ENCODE data around the gene KLF12. TPM values are rescaled to one million over a fixed set of nuclear protein-coding genes. Genes with fewer than 3 reads are reported as not detected.

The KLF12 gene
- total RNA-seq, 1 experiment from 2014 or later, result 9.7 TPM

GRCh38 chr13:74154981-74155380 lies 20.8 kb upstream of the KLF12 start:
- no peak overlapping the region for H2AK5ac ChIP-seq (ENCODE audit: insufficient read length, low read length)
- Mint-ChIP-seq H3K36me3 (ENCODE audit: insufficient read depth in 1 of 3, low read depth in 3 of 3) (no peaks in the 10 kb centered on the region), H3K27me3 (ENCODE audit: low read depth) (no peaks in the 10 kb centered on the region), H3K27ac (no peak overlapping the region; a peak in 1 of 7 replicates), H3K4me3 (no peak overlapping the region), H3K4me1 (peaks cover 7 to 11% of the 10 kb centered on the region in 2 experiments), H3K9me3 (no peaks in the 10 kb centered on the region)
- no peak for DNase-seq
- no peak overlapping the region for H3K18ac ChIP-seq (ENCODE audit: insufficient read length, low read depth, low read length)
- H3K9ac ChIP-seq (ENCODE audit: extremely low read depth, insufficient read length, low read length), result no peak overlapping the region
- no peak overlapping the region for H2BK120ac ChIP-seq (ENCODE audit: low read depth, low read length, poor library complexity, severe bottlenecking)
- H3K4me1 ChIP-seq (ENCODE audit: insufficient read depth, low read length), result no peaks in the 10 kb centered on the region
- H3K23me2 ChIP-seq (ENCODE audit: insufficient read length, low read depth, low read length, poor library complexity, severe bottlenecking), result no peaks in the 10 kb centered on the region
- no peak overlapping the region for H2BK12ac ChIP-seq (ENCODE audit: insufficient read length, low read depth, low read length)
- no peaks in the 10 kb centered on the region for H3K79me2 ChIP-seq (ENCODE audit: insufficient read depth, low read length)
- H3K27me3 ChIP-seq (ENCODE audit: insufficient read depth, low read length), result no peaks in the 10 kb centered on the region
- no peak overlapping the region for H3K56ac ChIP-seq (ENCODE audit: insufficient read length, low read depth, low read length)
- H3K23ac ChIP-seq (ENCODE audit: insufficient read length, low read depth, low read length), result no peak overlapping the region
- H2BK5ac ChIP-seq (ENCODE audit: insufficient read length, low read length), result no peak overlapping the region
- H3K9me3 ChIP-seq (ENCODE audit: control insufficient read depth, low read depth, low read length), result no peaks in the 10 kb centered on the region
- H2BK20ac ChIP-seq (ENCODE audit: low read depth, low read length, poor library complexity, severe bottlenecking), result no peak overlapping the region
- H4K5ac ChIP-seq (ENCODE audit: insufficient read length, low read depth, low read length), result no peak overlapping the region
- no CpG with 5 or more reads among the region's 3 CpGs for WGBS (ENCODE audit: extremely low coverage, insufficient read length, low lambda C conversion rate)
- no peak overlapping the region for H2AFZ ChIP-seq (ENCODE audit: low read length)
- no peaks in the 10 kb centered on the region for H3K79me1 ChIP-seq (ENCODE audit: insufficient read depth, low read depth, low read length, poor library complexity, severe bottlenecking)
- no peak overlapping the region for H3K27ac ChIP-seq (ENCODE audit: insufficient read length, low read depth, low read length)
- H3K4me2 ChIP-seq (ENCODE audit: insufficient read depth, insufficient read length, low read length), result no peak overlapping the region
- no peaks in the 10 kb centered on the region for H4K20me1 ChIP-seq (ENCODE audit: control insufficient read depth, insufficient read depth, insufficient read length)
- H3T11ph ChIP-seq (ENCODE audit: low read length), result no peak overlapping the region
- H4K8ac ChIP-seq (replicated peaks; ENCODE audit: insufficient read length, low read depth, low read length), result no peak overlapping the region
- H4K91ac ChIP-seq (ENCODE audit: insufficient read length, low read depth, low read length), result no peak overlapping the region
- H3K14ac ChIP-seq (ENCODE audit: insufficient read depth, low read length), result no peak overlapping the region
- TF ChIP-seq CTCF (conservative IDR thresholded peaks at IDR 0.05), result no peak
- no peak overlapping the region for H3K4ac ChIP-seq (ENCODE audit: low read depth, low read length)
- H2BK15ac ChIP-seq (ENCODE audit: low read depth, low read length), result no peak overlapping the region

Measured in H9 (cell line).